GM23338 (cell line): ENCODE measurements around the gene SLC9A9. TPM values are rescaled to one million over a fixed set of nuclear protein-coding genes. Genes with fewer than 3 reads are reported as not detected.

ENCODE experiments used
- ATAC-seq: fragments of 200-7000 bp; cut with Tn5 transposase; 3 replicates; pipeline ENCODE4 v1.9.1; 2020
- DNase-seq: peaks from one replicate; pipeline ENCODE4 v3.0.0-alpha.2; 2015; ENCODE audit warnings: low spot score
- H2AFZ ChIP-seq: fragments of 200-600 bp; sonication (generic); 2 replicates; pipeline ENCODE4 v1.8.0; 2016; ENCODE audit warnings: antibody characterized with exemption, mild to moderate bottlenecking, moderate library complexity
- H3F3A ChIP-seq: fragments of 200-600 bp; sonication (generic); replicated peaks from 2 replicates; pipeline ENCODE4 v1.8.0; 2017; ENCODE audit warnings: antibody characterized with exemption, mixed run types, low read depth
- H3K27ac ChIP-seq: fragments of 200-600 bp; sonication (generic); 2 replicates; pipeline ENCODE4 v1.6.1; 2016; ENCODE audit warnings: low read depth
- H3K27me3 ChIP-seq: fragments of 200-600 bp; sonication (generic); 2 replicates; pipeline ENCODE4 v1.8.0; 2016; ENCODE audit warnings: mild to moderate bottlenecking, mixed run types, moderate library complexity; ENCODE audit not compliant: insufficient read depth
- H3K36me3 ChIP-seq: fragments of 200-600 bp; sonication (generic); 2 replicates; pipeline ENCODE4 v1.8.0; 2016; ENCODE audit warnings: mild to moderate bottlenecking; ENCODE audit not compliant: insufficient read depth
- H3K4me1 ChIP-seq: fragments of 200-600 bp; sonication (generic); 2 replicates; pipeline ENCODE4 v1.8.0; 2016; ENCODE audit warnings: mild to moderate bottlenecking, moderate library complexity; ENCODE audit not compliant: insufficient read depth
- H3K4me2 ChIP-seq: fragments of 200-600 bp; sonication (generic); 2 replicates; pipeline ENCODE4 v1.7.1; 2017; ENCODE audit warnings: mixed run types
- H3K4me3 ChIP-seq: fragments of 200-600 bp; sonication (generic); 2 replicates; pipeline ENCODE4 v1.6.1; 2016; ENCODE audit warnings: mixed run types
- H3K79me2 ChIP-seq: fragments of 200-600 bp; sonication (generic); replicated peaks from 2 replicates; pipeline ENCODE4 v1.8.0; 2017; ENCODE audit warnings: mild to moderate bottlenecking; ENCODE audit not compliant: insufficient read depth
- H3K9me2 ChIP-seq: fragments of 200-600 bp; sonication (generic); 2 replicates; pipeline ENCODE4 v1.8.0; 2017; ENCODE audit not compliant: insufficient read depth
- H4K20me1 ChIP-seq: fragments of 200-600 bp; sonication (generic); replicated peaks from 2 replicates; pipeline ENCODE4 v1.8.0; 2017; ENCODE audit warnings: mild to moderate bottlenecking; ENCODE audit not compliant: insufficient read depth
- H3K27ac Mint-ChIP-seq: 2 replicates; pipeline ENCODE4 v1.8.0; 2020; ENCODE audit warnings: inconsistent platforms, mild to moderate bottlenecking, moderate library complexity, mixed read lengths
- H3K27me3 Mint-ChIP-seq: 3 replicates; pipeline ENCODE4 v1.8.0; 2022; ENCODE audit warnings: low read depth, mild to moderate bottlenecking, moderate library complexity, mixed read lengths, inconsistent platforms; ENCODE audit not compliant: insufficient read depth, poor library complexity
- H3K36me3 Mint-ChIP-seq: 3 replicates; pipeline ENCODE4 v1.8.0; 2021; ENCODE audit warnings: low read depth, mild to moderate bottlenecking, inconsistent platforms, moderate library complexity, mixed read lengths
- H3K4me1 Mint-ChIP-seq: 3 replicates; pipeline ENCODE4 v1.8.0; 2020; ENCODE audit warnings: mild to moderate bottlenecking, inconsistent platforms, mixed read lengths
- H3K4me3 Mint-ChIP-seq: 3 replicates; pipeline ENCODE4 v1.8.0; 2021; ENCODE audit warnings: moderate library complexity, mild to moderate bottlenecking, inconsistent platforms, mixed read lengths
- H3K9me3 Mint-ChIP-seq: 3 replicates; pipeline ENCODE4 v1.8.0; 2020; ENCODE audit warnings: moderate library complexity, mild to moderate bottlenecking, inconsistent platforms, mixed read lengths
- CREB1 ChIP-seq: fragments of 250-450 bp; sonication (Bioruptor Pico); IDR thresholded peaks from 2 replicates; pipeline ENCODE4 v1.5.0; 2020; ENCODE audit warnings: low read depth, mild to moderate bottlenecking, moderate library complexity
- EZH2 ChIP-seq: fragments of 200-600 bp; sonication (generic); IDR thresholded peaks from one replicate; pipeline ENCODE4 v1.8.0; 2017; ENCODE audit warnings: antibody characterized with exemption, mild to moderate bottlenecking, low read depth; ENCODE audit not compliant: unreplicated experiment
- EZH2phosphoT487 ChIP-seq: fragments of 200-600 bp; sonication (generic); IDR thresholded peaks from one replicate; pipeline ENCODE4 v1.8.1; 2018; ENCODE audit warnings: antibody characterized with exemption; ENCODE audit not compliant: unreplicated experiment
- JUNB ChIP-seq: IDR thresholded peaks from one replicate; pipeline ENCODE4 v1.6.1; 2016; ENCODE audit warnings: antibody characterized with exemption; ENCODE audit not compliant: unreplicated experiment
- NANOG ChIP-seq: IDR thresholded peaks from 2 replicates; pipeline ENCODE4 v1.6.1; 2016; ENCODE audit warnings: antibody characterized with exemption, borderline replicate concordance
- POLR2AphosphoS5 ChIP-seq: IDR thresholded peaks from 2 replicates; pipeline ENCODE4 v1.6.1; 2016; ENCODE audit warnings: antibody characterized with exemption, low read depth
- STAT1 ChIP-seq: IDR thresholded peaks from one replicate; pipeline ENCODE4 v1.6.1; 2016; ENCODE audit warnings: antibody characterized with exemption; ENCODE audit not compliant: unreplicated experiment
- ZNF114 ChIP-seq: fragments of 250-450 bp; sonication (Bioruptor Pico); IDR thresholded peaks from 2 replicates; pipeline ENCODE4 v1.5.0; 2020; ENCODE audit warnings: mild to moderate bottlenecking, moderate library complexity
- ZNF331 ChIP-seq: fragments of 250-450 bp; sonication (Bioruptor Pico); IDR thresholded peaks from 2 replicates; pipeline ENCODE4 v1.5.0; 2020; ENCODE audit warnings: low read depth, mild to moderate bottlenecking, moderate library complexity
- polyA plus RNA-seq: library from polyadenylated mRNA; unstranded; fragments of >200 nt; fragmentation: Nextera tagmentation; extraction: Ambion mirVana; gene quantifications from 2 replicates; pipeline ENCODE4 v1.2.1, GENCODE V29; 2016
- total RNA-seq: library from RNA; depleted of rRNA; stranded (reverse); fragments of >200 nt; shearing (Covaris generic); gene quantifications from 2 replicates; pipeline ENCODE4 v1.2.3, GENCODE V29; 2014
- TF ChIP-seq, protein P1 (sequence below): IDR thresholded peaks from 2 replicates; pipeline ENCODE4 v1.6.1; 2016; ENCODE audit warnings: antibody characterized with exemption
- TF ChIP-seq, protein P2 (sequence below): IDR thresholded peaks from one replicate; pipeline ENCODE4 v1.6.1; 2018; ENCODE audit warnings: antibody characterized with exemption; ENCODE audit not compliant: unreplicated experiment
- TF ChIP-seq, protein P3 (sequence below), 2 experiments: fragments of 200-600 bp in 1 of 2; sonication (generic) in 1 of 2; conservative IDR thresholded peaks; 2 replicates each; pipeline versions ENCODE4 v1.5.1 to v1.6.1; 2016 to 2017; ENCODE audit warnings: antibody characterized with exemption in 2 of 2, low read depth in 2 of 2, mild to moderate bottlenecking in 2 of 2, moderate library complexity in 1 of 2
- TF ChIP-seq, protein P4 (sequence below): fragments of 250-450 bp; sonication (Bioruptor Pico); IDR thresholded peaks from 2 replicates; pipeline ENCODE4 v1.5.0; 2020; ENCODE audit warnings: mild to moderate bottlenecking, moderate library complexity

The SLC9A9 gene
- total and polyA plus RNA-seq, 2 experiments from 2014 or later = 1.3 to 1.6 TPM

DNA sequence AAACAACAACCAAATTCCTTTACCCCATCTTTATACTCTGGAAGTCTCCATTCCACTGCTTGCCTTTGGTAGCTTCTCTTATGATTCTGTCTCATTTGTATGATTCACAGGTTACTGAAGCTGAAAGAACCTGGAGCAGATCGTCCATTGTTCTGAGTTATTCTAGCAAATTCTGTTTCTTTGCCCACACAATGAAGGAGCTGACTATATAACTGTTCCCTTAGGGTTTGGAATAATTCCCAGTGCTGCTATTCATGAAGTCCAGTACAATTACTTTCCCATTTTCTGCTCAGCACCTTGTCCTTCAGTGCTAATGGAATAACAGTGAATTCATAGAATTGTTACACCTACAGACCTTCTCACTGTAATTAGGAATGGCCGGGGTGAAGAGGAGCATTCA, 560.9 kb downstream of the SLC9A9 start:
- no peak for DNase-seq
- 0 out of 2 replicates have a peak, but pooled peaks cover 9% of the 10 kb centered on the region for H3K9me2 ChIP-seq
- H3K4me1 Mint-ChIP-seq = no peaks in the 10 kb centered on the region

More for the DNA sequence above, 560.9 kb downstream of the SLC9A9 start:
- no peaks in the 10 kb centered on the region for H3K9me3 Mint-ChIP-seq
- no peak overlapping the region for H2AFZ ChIP-seq
- H3K36me3 Mint-ChIP-seq = no peaks in the 10 kb centered on the region
- H3K36me3 ChIP-seq = no peaks in the 10 kb centered on the region
- H3K27ac ChIP-seq = no peak overlapping the region
- no peaks in the 10 kb centered on the region for H4K20me1 ChIP-seq
- ATAC-seq = no peak
- no peak overlapping the region for H3K4me3 Mint-ChIP-seq
- H3K27me3 ChIP-seq = no peaks in the 10 kb centered on the region
- H3K79me2 ChIP-seq = no peaks in the 10 kb centered on the region
- H3K4me3 ChIP-seq = no peak overlapping the region
- peaks cover 2% of the 10 kb centered on the region for H3K27me3 Mint-ChIP-seq
- H3K27ac Mint-ChIP-seq = no peak overlapping the region
- no peak overlapping the region for H3K4me2 ChIP-seq
- H3K4me1 ChIP-seq = no peaks in the 10 kb centered on the region
- TF ChIP-seq ZNF331 = no peak
- TF ChIP-seq, protein P1, sequence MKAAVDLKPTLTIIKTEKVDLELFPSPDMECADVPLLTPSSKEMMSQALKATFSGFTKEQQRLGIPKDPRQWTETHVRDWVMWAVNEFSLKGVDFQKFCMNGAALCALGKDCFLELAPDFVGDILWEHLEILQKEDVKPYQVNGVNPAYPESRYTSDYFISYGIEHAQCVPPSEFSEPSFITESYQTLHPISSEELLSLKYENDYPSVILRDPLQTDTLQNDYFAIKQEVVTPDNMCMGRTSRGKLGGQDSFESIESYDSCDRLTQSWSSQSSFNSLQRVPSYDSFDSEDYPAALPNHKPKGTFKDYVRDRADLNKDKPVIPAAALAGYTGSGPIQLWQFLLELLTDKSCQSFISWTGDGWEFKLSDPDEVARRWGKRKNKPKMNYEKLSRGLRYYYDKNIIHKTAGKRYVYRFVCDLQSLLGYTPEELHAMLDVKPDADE = no peak
- TF ChIP-seq, protein P2, sequence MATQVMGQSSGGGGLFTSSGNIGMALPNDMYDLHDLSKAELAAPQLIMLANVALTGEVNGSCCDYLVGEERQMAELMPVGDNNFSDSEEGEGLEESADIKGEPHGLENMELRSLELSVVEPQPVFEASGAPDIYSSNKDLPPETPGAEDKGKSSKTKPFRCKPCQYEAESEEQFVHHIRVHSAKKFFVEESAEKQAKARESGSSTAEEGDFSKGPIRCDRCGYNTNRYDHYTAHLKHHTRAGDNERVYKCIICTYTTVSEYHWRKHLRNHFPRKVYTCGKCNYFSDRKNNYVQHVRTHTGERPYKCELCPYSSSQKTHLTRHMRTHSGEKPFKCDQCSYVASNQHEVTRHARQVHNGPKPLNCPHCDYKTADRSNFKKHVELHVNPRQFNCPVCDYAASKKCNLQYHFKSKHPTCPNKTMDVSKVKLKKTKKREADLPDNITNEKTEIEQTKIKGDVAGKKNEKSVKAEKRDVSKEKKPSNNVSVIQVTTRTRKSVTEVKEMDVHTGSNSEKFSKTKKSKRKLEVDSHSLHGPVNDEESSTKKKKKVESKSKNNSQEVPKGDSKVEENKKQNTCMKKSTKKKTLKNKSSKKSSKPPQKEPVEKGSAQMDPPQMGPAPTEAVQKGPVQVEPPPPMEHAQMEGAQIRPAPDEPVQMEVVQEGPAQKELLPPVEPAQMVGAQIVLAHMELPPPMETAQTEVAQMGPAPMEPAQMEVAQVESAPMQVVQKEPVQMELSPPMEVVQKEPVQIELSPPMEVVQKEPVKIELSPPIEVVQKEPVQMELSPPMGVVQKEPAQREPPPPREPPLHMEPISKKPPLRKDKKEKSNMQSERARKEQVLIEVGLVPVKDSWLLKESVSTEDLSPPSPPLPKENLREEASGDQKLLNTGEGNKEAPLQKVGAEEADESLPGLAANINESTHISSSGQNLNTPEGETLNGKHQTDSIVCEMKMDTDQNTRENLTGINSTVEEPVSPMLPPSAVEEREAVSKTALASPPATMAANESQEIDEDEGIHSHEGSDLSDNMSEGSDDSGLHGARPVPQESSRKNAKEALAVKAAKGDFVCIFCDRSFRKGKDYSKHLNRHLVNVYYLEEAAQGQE = no peak
- no peak for TF ChIP-seq JUNB
- TF ChIP-seq, protein P3, sequence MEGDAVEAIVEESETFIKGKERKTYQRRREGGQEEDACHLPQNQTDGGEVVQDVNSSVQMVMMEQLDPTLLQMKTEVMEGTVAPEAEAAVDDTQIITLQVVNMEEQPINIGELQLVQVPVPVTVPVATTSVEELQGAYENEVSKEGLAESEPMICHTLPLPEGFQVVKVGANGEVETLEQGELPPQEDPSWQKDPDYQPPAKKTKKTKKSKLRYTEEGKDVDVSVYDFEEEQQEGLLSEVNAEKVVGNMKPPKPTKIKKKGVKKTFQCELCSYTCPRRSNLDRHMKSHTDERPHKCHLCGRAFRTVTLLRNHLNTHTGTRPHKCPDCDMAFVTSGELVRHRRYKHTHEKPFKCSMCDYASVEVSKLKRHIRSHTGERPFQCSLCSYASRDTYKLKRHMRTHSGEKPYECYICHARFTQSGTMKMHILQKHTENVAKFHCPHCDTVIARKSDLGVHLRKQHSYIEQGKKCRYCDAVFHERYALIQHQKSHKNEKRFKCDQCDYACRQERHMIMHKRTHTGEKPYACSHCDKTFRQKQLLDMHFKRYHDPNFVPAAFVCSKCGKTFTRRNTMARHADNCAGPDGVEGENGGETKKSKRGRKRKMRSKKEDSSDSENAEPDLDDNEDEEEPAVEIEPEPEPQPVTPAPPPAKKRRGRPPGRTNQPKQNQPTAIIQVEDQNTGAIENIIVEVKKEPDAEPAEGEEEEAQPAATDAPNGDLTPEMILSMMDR (conservative IDR thresholded peaks at IDR 0.05; ENCODE audit: low read depth in 2 of 2) = no peak
- no peak for TF ChIP-seq EZH2phosphoT487
- TF ChIP-seq NANOG = no peak
- TF ChIP-seq CREB1 (CRISPR knock-in tag) = no peak
- TF ChIP-seq STAT1 = no peak
- no peak for TF ChIP-seq POLR2AphosphoS5
- TF ChIP-seq, protein P4, sequence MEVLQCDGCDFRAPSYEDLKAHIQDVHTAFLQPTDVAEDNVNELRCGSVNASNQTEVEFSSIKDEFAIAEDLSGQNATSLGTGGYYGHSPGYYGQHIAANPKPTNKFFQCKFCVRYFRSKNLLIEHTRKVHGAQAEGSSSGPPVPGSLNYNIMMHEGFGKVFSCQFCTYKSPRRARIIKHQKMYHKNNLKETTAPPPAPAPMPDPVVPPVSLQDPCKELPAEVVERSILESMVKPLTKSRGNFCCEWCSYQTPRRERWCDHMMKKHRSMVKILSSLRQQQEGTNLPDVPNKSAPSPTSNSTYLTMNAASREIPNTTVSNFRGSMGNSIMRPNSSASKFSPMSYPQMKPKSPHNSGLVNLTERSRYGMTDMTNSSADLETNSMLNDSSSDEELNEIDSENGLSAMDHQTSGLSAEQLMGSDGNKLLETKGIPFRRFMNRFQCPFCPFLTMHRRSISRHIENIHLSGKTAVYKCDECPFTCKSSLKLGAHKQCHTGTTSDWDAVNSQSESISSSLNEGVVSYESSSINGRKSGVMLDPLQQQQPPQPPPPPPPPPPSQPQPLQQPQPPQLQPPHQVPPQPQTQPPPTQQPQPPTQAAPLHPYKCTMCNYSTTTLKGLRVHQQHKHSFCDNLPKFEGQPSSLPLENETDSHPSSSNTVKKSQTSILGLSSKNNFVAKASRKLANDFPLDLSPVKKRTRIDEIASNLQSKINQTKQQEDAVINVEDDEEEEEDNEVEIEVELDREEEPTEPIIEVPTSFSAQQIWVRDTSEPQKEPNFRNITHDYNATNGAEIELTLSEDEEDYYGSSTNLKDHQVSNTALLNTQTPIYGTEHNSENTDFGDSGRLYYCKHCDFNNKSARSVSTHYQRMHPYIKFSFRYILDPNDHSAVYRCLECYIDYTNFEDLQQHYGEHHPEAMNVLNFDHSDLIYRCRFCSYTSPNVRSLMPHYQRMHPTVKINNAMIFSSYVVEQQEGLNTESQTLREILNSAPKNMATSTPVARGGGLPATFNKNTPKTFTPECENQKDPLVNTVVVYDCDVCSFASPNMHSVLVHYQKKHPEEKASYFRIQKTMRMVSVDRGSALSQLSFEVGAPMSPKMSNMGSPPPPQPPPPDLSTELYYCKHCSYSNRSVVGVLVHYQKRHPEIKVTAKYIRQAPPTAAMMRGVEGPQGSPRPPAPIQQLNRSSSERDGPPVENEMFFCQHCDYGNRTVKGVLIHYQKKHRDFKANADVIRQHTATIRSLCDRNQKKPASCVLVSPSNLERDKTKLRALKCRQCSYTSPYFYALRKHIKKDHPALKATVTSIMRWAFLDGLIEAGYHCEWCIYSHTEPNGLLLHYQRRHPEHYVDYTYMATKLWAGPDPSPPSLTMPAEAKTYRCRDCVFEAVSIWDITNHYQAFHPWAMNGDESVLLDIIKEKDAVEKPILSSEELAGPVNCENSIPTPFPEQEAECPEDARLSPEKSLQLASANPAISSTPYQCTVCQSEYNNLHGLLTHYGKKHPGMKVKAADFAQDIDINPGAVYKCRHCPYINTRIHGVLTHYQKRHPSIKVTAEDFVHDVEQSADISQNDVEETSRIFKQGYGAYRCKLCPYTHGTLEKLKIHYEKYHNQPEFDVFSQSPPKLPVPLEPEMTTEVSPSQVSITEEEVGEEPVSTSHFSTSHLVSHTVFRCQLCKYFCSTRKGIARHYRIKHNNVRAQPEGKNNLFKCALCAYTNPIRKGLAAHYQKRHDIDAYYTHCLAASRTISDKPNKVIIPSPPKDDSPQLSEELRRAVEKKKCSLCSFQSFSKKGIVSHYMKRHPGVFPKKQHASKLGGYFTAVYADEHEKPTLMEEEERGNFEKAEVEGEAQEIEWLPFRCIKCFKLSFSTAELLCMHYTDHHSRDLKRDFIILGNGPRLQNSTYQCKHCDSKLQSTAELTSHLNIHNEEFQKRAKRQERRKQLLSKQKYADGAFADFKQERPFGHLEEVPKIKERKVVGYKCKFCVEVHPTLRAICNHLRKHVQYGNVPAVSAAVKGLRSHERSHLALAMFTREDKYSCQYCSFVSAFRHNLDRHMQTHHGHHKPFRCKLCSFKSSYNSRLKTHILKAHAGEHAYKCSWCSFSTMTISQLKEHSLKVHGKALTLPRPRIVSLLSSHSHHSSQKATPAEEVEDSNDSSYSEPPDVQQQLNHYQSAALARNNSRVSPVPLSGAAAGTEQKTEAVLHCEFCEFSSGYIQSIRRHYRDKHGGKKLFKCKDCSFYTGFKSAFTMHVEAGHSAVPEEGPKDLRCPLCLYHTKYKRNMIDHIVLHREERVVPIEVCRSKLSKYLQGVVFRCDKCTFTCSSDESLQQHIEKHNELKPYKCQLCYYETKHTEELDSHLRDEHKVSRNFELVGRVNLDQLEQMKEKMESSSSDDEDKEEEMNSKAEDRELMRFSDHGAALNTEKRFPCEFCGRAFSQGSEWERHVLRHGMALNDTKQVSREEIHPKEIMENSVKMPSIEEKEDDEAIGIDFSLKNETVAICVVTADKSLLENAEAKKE (CRISPR knock-in tag) = no peak
- no peak for TF ChIP-seq EZH2
- TF ChIP-seq ZNF114 = no peak
- H3F3A ChIP-seq = no peaks in the 10 kb centered on the region
